Hair follicular keratinocyte (primary cell): ENCODE measurements around the gene TMEM235. TPM values are rescaled to one million over a fixed set of nuclear protein-coding genes. Genes with fewer than 3 reads are reported as not detected.

Source experiments
- total RNA-seq: library from RNA; depleted of rRNA; stranded (reverse); fragments of >200 nt; gene quantifications from 2 replicates; pipeline ENCODE4 v1.2.3, GENCODE V29; 2015

TMEM235 gene
- total RNA-seq: not detected in 2 replicates

DNA sequence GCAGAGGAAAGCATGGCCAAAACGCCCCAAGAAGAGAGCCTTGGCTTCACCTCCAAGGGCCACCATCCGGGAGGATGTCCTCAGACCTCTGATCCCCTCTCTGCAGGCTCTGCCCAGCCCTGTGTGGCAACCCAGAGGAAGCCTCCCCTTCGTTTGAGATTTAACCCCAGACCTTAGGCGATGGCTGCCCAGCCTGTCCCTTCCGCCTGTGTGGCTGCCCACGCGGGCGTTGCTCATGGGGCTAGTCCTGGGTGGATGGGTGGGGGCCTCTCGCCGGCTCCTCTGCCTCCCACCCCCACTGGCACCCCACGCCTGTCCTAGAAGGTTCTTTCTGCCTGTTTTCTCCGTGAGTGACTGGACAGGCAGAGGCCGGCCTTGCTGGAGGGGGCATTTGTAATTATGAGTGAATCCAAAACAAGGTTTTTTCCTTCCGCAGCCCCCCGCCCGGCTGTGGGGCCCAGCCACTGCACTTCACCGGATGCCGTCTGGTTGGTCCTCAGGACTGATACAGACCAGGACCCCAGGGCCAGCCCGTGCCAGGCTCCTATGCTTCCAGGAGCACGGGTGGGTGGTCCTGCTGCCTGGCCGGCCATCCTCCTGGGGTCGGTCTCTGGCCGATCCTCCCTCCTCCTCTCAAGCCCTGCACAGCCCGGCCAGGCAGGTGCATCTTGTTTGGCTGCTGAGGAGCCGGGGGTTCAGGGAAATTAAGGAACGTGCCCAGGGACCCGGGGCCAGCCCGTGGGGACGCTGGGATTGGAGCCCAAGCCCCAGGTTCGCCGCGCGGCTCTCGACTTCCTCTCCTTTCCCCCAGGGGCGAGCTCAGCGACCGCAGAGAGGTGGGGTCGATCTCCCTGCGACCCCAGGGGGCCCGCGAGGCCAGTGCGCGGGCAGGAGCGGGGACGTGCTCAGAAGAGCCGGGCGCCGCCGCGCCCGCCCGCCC lies at the start of gene TMEM235:
Gene TMEM235, plus strand, starts transcription at position 636 of the 940 bp plus-strand sequence. CDS start 393 bp downstream, outside the sequence.

DNA sequence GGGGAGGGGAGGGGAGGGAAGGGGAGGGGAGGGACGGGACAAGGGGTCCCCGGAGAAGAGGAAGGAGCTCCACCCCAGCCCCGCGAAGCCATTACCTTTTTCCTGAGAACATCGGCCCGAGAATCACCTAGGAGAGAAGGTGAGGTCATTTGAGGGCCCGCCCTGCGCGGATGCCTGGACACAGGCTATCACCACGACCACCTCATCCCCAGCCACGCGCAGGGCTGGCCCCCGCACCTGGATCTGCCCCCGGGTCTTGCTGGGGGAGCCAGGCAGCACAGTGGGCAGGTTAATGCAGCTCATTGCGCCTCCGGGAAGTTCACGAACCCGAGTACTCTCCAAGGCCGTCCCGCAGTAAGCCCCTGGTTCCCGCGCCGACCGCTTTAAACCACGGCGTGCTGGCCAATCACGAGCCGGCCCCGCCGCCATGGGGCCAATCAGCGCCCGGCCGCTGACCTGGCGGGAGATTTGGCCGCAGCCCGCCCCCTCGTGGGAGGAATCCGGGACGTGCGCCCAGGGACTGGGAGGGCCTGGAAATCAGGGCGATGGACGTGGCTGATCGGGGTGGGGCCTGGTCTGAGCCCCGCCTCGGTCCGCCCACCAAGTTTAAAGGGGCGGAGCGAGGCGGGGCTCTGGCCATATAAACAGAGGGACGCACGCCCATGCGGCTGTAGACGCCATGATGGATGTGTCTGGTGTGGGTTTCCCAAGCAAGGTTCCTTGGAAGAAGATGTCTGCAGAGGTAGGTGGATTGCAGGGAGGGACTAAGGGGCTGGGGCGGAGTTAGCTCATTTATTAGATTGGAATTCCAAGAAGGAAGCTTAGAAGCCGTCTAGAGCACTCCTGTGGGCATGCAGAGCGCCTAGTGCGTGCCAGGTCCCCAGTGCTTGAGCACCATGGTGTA lies 44.5 kb upstream of the TMEM235 start, which contains the start of the genes AFMID and TK1:
Gene AFMID, plus strand, starts transcription at position 671 of the 904 bp plus-strand sequence. Its CDS starts 9 bp downstream, at position 680.
Gene TK1, minus strand, starts transcription at position 361 of the 904 bp plus-strand sequence. Its CDS starts 58 bp downstream, at position 303.

DNA sequence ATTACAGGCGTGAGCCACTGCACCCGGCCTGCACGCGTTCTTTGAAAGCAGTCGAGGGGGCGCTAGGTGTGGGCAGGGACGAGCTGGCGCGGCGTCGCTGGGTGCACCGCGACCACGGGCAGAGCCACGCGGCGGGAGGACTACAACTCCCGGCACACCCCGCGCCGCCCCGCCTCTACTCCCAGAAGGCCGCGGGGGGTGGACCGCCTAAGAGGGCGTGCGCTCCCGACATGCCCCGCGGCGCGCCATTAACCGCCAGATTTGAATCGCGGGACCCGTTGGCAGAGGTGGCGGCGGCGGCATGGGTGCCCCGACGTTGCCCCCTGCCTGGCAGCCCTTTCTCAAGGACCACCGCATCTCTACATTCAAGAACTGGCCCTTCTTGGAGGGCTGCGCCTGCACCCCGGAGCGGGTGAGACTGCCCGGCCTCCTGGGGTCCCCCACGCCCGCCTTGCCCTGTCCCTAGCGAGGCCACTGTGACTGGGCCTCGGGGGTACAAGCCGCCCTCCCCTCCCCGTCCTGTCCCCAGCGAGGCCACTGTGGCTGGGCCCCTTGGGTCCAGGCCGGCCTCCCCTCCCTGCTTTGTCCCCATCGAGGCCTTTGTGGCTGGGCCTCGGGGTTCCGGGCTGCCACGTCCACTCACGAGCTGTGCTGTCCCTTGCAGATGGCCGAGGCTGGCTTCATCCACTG lies 17.3 kb upstream of the TMEM235 start, which contains the start of gene BIRC5:
Gene BIRC5, plus strand, starts transcription at position 238 of the 690 bp plus-strand sequence. Its CDS starts 64 bp downstream, at position 302.

Other genes starting within 250 kb of the TMEM235 start
- gene TMC6, start 102.9 kb upstream of the TMEM235 start, total RNA-seq: 34.8 and 82.6 TPM in 2 replicates
- gene TMC8, start 100.9 kb upstream of the TMEM235 start, total RNA-seq: 0.08 TPM in 1 of 2 replicates, not detected in the other
- gene C17orf99, start 85.2 kb upstream of the TMEM235 start, total RNA-seq: not detected in 2 replicates
- 35.1 and 52.7 TPM in 2 replicates for gene SYNGR2, start 63.0 kb upstream of the TMEM235 start, total RNA-seq
- gene TK1, start 44.6 kb upstream of the TMEM235 start, total RNA-seq: 56.5 and 150 TPM in 2 replicates
- 18.4 and 43.5 TPM in 2 replicates for gene AFMID, start 44.3 kb upstream of the TMEM235 start, total RNA-seq
- gene BIRC5, start 17.4 kb upstream of the TMEM235 start, total RNA-seq: 25.3 and 69.2 TPM in 2 replicates
- gene SOCS3, start 128.4 kb downstream of the TMEM235 start, total RNA-seq: 16.9 and 18.4 TPM in 2 replicates
- 21.0 and 23.8 TPM in 2 replicates for gene PGS1, start 147.0 kb downstream of the TMEM235 start, total RNA-seq